ENCODE results near the gene SLC39A13. TPM values are rescaled to one million over a fixed set of nuclear protein-coding genes. Genes with fewer than 3 reads are reported as not detected.
A peak's percentile ranks its signal among the peaks of the same experiment; 100 is the strongest.

Gene SLC39A13
- total and polyA plus RNA-seq, 2 of the 13 experiments (the other 11 are each of a cell fraction or from before 2014, with no cell fraction given), result 15.3 to 30.5 TPM

- TF ChIP-seq, protein P1, sequence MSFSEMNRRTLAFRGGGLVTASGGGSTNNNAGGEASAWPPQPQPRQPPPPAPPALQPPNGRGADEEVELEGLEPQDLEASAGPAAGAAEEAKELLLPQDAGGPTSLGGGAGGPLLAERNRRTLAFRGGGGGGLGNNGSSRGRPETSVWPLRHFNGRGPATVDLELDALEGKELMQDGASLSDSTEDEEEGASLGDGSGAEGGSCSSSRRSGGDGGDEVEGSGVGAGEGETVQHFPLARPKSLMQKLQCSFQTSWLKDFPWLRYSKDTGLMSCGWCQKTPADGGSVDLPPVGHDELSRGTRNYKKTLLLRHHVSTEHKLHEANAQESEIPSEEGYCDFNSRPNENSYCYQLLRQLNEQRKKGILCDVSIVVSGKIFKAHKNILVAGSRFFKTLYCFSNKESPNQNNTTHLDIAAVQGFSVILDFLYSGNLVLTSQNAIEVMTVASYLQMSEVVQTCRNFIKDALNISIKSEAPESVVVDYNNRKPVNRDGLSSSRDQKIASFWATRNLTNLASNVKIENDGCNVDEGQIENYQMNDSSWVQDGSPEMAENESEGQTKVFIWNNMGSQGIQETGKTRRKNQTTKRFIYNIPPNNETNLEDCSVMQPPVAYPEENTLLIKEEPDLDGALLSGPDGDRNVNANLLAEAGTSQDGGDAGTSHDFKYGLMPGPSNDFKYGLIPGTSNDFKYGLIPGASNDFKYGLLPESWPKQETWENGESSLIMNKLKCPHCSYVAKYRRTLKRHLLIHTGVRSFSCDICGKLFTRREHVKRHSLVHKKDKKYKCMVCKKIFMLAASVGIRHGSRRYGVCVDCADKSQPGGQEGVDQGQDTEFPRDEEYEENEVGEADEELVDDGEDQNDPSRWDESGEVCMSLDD (CRISPR knock-in tag; IDR thresholded peaks at IDR 0.05; ENCODE audit: borderline replicate concordance), result no peak
- TF ChIP-seq SKI (IDR thresholded peaks at IDR 0.05; ENCODE audit: partially characterized antibody) (no peak), ZNF230 (CRISPR knock-in tag; IDR thresholded peaks at IDR 0.05) (peak; percentile 69; the same call in 1 of the 2 replicates), E2F1 (CRISPR knock-in tag; IDR thresholded peaks at IDR 0.05) (peak; percentile 99), RBAK (CRISPR knock-in tag; IDR thresholded peaks at IDR 0.05) (0 out of 2 replicates have a peak, but pooled peaks have one; percentile 49), ZNF703 (CRISPR knock-in tag; IDR thresholded peaks at IDR 0.05; ENCODE audit: borderline replicate concordance) (peak; percentile 41; the same call in 1 of the 2 replicates), CREM (IDR thresholded peaks at IDR 0.05) (peak; percentile 84), CREM (CRISPR knock-in tag; IDR thresholded peaks at IDR 0.05) (no peak), BCL3 (CRISPR knock-in tag; IDR thresholded peaks at IDR 0.05) (no peak), ZNF138 (CRISPR knock-in tag; IDR thresholded peaks at IDR 0.05; ENCODE audit: low read depth) (no peak), ZNF616 (CRISPR knock-in tag; IDR thresholded peaks at IDR 0.05; ENCODE audit: low read depth) (no peak), ZNF30 (CRISPR knock-in tag; IDR thresholded peaks at IDR 0.05) (no peak), FOXC1 (CRISPR knock-in tag; IDR thresholded peaks at IDR 0.05; ENCODE audit: borderline replicate concordance) (no peak; the same call in none of the 2 replicates), HNRNPH1 (optimal IDR thresholded peaks at IDR 0.05; ENCODE audit: low read depth, low read length) (no peak), SRSF9 (IDR thresholded peaks at IDR 0.05; ENCODE audit: borderline replicate concordance, insufficient read depth, low read depth, low read length, poor library complexity, severe bottlenecking) (no peak), ZFP82 (CRISPR knock-in tag; IDR thresholded peaks at IDR 0.05; ENCODE audit: borderline replicate concordance) (peak; percentile 70; the same call in 1 of the 2 replicates), ZNF672 (CRISPR knock-in tag; IDR thresholded peaks at IDR 0.05) (no peak)
- TF ChIP-seq, protein P2, sequence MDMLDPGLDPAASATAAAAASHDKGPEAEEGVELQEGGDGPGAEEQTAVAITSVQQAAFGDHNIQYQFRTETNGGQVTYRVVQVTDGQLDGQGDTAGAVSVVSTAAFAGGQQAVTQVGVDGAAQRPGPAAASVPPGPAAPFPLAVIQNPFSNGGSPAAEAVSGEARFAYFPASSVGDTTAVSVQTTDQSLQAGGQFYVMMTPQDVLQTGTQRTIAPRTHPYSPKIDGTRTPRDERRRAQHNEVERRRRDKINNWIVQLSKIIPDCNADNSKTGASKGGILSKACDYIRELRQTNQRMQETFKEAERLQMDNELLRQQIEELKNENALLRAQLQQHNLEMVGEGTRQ (IDR thresholded peaks at IDR 0.05; ENCODE audit: low read depth, low read length), result peak; percentile 22; the same call in 1 of the 2 replicates
- TF ChIP-seq, protein P2 (CRISPR knock-in tag; IDR thresholded peaks at IDR 0.05; ENCODE audit: borderline replicate concordance), result peak; percentile 29; the same call in 1 of the 2 replicates
- TF ChIP-seq, protein P3, sequence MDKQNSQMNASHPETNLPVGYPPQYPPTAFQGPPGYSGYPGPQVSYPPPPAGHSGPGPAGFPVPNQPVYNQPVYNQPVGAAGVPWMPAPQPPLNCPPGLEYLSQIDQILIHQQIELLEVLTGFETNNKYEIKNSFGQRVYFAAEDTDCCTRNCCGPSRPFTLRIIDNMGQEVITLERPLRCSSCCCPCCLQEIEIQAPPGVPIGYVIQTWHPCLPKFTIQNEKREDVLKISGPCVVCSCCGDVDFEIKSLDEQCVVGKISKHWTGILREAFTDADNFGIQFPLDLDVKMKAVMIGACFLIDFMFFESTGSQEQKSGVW (CRISPR knock-in tag; IDR thresholded peaks at IDR 0.05; ENCODE audit: borderline replicate concordance), result no peak
Measured at GRCh38 chr11:47426062-47426956, 17.9 kb downstream of the SLC39A13 start, which contains the start of gene PSMC3 (continued).
